Measurements from ENCODE around the gene ARHGAP44. TPM values are rescaled to one million over a fixed set of nuclear protein-coding genes. Genes with fewer than 3 reads are reported as not detected.
"Not testable (repeated sequence)": the region's sequence is repeated elsewhere in the genome, so short reads cannot be mapped to it uniquely, and the experiment has no call there.

ARHGAP44 gene
- total RNA-seq, 1 donor from 2014 or later: 0.20 TPM

DNA sequence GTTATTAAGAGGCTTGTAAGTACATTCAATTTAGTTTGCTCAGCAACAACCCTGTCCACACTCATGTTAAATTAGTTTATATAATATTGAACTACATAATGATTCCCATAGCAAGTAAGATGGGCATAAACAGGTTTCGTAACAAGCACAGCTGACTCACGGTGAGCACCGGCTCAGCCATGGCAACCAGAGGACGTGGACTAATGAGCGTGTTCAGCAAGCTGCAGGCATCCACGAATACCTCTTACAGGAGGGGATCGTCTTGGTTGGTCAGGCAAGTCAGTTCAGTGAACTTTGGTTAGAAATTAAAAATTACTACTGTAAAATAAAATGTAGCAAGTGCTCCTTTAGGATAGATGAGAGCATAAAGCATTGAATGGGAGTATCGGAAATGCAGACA, 170.1 kb downstream of the ARHGAP44 start:
- no peak for DNase-seq (ENCODE audit: low read depth in 2 of 2)

DNA sequence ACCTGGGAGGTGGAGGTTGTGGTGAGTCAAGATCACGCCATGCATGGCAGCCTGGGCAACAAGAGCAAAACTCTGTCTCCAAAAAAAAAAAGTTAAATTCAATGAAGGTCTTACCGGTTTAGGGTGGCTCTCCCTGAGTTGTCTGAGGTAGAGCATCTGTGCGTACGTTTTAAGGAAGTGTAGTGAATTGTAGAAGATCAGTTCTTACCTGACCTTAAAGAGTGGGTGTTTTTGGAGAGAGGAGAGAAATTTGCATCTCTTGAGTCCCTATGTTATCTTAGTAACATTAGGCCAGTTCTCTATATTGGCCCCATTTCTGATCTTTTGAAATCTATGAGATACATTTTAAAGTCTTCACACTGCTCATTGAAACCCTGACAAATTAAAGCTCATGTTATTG, 172.4 kb downstream of the ARHGAP44 start:
- no peak for DNase-seq (ENCODE audit: low read depth in 2 of 2)

DNA sequence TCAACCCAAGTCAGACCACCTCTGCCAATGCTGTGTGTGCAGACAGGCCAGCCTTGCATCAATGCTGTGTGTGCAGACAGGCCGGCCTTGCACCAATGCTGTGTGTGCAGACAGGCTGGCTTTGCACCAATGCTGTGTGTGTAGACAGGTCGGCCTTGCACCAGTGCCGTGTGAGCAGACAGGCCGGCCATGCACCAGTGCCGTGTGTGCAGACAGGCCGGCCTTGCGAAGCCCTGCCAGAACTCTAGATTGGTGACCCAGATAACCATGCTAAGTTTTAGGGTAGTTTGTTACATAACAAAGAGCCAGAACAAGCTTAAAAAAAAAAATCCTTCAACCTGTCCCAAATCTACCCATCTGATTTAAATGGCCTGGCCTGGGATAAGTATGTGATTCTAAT, 174.2 kb downstream of the ARHGAP44 start:
- DNase-seq (ENCODE audit: low read depth in 2 of 2): no peak

GRCh38 chr17:12964162-12964561, 174.9 kb downstream of the ARHGAP44 start:
- no peak for DNase-seq (ENCODE audit: low read depth in 2 of 2)

DNA sequence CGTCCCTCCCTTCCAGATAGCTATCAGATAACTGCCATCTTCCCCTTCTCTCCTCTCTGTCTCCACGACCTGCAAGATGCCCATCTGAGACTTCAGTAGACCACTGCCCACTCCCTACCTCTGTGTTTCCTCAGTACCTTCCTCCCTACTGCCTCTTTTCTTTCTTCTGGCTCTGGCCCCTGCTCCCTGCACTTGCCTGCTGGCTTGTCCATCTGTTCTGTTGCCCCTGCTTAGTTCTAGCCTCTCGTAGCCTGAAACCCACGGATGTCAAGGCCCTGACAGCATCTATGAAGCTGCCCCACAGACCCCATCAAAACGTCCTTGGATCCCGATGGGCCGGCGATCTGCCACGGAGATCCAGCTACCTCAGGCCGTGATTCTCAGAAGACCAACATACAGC, 175.5 kb downstream of the ARHGAP44 start:
- no peak for DNase-seq (ENCODE audit: low read depth in 2 of 2)

- DNase-seq (ENCODE audit: low read depth in 2 of 2): no peak
Measured at GRCh38 chr17:12965988-12966387, 176.7 kb downstream of the ARHGAP44 start.

DNA sequence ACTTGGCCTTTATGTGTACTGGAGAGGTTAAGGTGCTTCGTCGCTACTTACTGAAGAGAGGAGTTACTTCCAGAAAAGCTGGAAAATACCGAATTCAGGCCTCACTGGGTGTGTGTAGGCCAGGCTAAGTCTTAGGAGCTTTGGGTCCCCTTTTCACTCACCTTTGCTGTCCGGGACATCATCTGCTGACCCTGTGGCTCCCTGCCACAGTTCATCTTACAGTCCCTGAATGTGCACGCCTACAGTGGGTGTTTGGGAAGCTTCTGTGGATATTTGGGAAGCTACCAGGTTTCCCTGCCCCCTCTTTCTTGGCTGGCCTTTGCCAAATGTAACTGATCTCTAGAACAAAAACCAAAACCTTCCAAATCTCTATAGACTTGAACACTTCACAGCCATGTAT, 177.1 kb downstream of the ARHGAP44 start:
- DNase-seq (ENCODE audit: low read depth in 2 of 2): no peak

DNA sequence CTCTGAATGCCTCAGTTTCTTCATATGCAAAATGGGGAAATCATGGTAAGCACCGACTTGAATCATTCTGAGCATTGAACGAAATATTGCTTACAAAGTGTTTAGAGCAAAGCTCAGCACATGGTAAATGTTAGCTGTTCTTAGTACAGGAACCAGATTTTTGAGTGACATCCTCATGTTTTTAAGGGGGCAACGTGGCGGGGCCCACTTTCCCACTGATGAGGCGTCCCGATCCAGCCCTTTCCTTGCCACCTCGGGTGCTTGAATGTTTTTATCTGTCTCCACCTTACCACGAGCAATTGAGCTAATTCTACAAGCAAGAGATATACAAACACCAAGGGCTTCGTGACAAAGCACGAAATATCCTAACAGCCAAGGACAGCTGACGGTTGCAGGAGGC, 178.7 kb downstream of the ARHGAP44 start:
- no peak for DNase-seq (ENCODE audit: low read depth in 2 of 2)

GRCh38 chr17:12973496-12974004, 184.3 kb downstream of the ARHGAP44 start:
- DNase-seq (ENCODE audit: low read depth in 2 of 2): no peak

- DNase-seq (ENCODE audit: low read depth in 2 of 2): no peak
Measured at GRCh38 chr17:12974005-12974531, 184.8 kb downstream of the ARHGAP44 start.

GRCh38 chr17:12977008-12977751, 187.9 kb downstream of the ARHGAP44 start:
- no peak for DNase-seq (ENCODE audit: low read depth in 2 of 2)

DNA sequence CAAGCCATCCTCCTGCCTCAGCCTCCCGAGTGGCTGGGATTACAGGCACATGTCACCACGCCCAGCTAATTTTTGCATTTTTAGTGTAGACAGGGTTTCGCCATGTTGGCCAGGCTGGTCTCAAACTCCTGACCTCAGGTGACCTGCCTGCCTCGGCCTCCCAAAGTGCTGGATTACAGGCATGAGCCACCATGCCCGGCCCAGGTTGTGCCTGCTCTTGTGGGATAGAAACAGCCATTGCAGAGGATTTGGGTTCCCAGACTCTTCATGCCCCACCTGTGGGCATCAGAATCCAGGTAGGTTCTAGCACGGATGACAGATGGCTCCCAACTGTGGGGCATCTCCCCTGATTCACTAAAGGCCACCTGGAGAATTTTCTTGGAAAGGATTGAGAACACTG, 189.5 kb downstream of the ARHGAP44 start:
- DNase-seq (ENCODE audit: low read depth in 2 of 2): not testable (repeated sequence)

GRCh38 chr17:12979246-12979645, 189.9 kb downstream of the ARHGAP44 start:
- no peak for DNase-seq (ENCODE audit: low read depth in 2 of 2)

GRCh38 chr17:12979826-12980500, 190.7 kb downstream of the ARHGAP44 start:
- no peak for DNase-seq (ENCODE audit: low read depth in 2 of 2)

- no peak for DNase-seq (ENCODE audit: low read depth in 2 of 2)
Measured at GRCh38 chr17:12982224-12982623, 192.9 kb downstream of the ARHGAP44 start.

DNA sequence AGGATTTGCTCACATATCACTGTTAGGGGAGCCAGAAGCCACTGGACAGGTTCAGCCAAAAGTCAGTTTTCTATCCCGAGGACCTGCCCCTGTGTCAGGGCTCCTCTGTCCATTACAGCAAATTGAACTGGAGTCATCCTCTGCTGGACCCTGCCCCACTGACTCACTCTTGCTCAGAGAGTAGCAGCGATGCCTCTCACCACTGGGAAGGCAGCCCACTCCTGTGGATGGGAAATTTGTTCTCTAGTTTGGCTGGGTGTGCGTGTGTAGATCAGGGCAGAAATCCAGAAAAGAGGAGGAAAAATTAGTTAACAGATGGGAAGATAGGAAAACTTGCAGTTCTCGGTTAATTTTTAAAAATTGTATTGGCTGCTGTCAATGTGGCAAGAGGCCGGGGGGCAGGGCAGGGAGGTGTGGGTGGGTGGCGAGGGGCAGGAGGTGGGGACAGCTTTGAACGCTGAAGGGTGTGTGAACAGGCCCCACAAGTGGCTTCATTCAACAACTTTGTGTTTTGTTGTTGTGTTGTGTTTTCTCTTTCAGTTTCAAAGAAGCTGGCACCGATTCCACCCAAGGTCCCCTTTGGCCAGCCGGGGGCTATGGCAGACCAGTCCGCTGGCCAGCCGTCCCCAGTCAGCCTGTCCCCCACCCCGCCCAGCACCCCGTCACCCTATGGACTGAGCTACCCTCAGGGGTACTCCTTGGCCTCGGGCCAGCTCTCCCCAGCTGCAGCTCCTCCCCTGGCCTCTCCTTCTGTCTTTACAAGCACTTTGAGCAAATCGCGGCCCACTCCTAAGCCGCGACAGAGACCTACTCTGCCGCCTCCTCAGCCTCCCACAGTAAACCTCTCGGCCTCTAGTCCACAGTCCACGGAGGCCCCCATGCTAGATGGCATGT, 194.9 kb downstream of the ARHGAP44 start:
- DNase-seq (ENCODE audit: low read depth in 2 of 2): no peak

DNA sequence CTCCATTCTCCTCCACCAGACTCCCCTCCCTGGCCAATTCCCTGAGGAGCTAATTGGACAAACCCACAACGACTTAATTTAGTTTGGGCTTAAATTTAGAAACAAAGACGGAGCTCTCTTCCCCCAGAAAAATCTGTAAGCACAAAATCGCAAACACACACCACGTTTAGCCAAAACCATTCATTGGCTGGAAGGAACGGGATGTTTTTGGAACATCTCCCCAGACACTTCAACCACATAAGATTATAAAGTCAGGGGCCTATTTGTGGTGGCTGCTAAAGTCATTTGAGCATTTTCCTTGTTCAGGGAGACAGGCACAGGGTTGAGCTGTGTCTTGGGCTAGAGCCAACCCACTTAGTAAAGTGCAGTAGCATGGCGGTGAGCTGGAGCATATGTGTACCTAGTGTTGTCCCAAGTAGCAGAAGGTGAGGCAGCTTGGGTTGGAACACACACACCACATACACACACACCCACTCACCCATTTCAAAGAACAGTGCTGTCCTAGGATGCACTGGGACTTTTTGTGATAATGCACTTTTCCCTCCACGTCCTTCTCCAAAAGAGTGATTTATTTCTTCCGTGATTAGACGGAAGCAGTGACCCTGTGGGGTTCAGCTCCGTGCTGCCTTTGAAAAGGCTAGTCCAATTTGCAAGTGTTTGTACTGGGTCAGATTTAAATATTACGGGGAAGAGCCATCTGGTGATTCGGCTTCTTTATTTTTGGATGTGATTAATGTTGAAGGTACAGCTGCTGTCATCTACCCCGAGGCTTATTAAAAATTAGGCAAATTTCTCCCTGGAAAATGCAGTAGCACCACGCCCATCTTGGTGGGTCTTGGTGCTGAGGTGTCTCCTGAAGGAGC, 196.4 kb downstream of the ARHGAP44 start:
- no peak for DNase-seq (ENCODE audit: low read depth in 2 of 2)

DNA sequence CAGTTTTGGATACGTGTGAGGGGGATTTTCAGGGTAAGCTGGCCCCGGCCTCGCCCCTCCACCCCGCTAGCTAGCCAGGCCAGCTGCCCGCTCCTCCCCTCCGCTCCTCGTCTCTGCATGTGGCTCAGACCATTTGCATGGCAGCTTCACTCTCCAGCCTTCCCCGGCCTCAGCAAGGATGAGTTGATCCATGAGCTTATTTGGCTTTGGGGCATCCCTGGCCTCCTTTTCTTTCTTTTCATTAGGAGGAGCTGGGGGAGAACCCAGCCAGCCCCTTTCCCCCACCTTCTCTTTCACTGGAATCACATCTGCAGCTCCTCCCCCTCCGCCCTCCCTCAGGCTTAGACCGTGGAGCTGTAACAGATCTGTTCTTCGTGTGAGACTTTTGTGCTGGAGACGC, 197.8 kb downstream of the ARHGAP44 start:
- no peak for DNase-seq (ENCODE audit: low read depth in 2 of 2)

DNA sequence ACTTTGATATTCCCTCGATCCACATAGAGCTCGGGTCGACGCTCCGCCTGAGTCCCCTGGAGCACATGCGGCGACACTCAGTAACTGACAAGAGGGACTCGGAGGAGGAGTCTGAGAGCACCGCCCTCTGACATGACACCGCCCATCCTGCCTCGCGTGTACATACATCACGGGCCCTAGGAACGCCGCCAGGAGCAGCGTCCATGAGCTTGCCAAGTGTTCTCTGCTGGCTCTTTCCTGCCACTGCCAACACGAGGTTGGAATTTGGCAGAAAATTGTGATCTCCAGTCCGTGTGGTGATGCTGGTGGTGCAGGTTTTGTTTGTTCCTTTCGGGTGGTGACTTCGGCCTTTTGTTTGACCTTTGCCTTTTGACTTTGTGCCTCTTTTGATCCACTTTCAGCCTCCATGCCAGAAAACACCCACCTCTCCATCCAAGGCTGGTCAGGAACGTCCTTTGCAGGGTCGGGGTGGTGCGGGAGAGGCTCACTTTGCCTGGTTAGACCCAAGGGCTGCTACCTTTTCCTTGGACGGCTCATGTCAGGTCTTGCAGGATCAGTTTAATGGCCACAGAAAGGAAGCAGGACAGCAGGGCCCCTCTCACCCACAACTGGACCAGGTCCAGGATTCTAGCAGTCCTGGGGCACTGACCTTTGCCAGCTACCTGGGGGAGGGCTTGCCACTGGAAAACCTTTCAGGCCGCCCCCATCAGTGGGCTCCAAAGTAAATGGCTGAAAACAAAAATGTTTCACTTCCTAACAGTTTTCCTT, 200.9 kb downstream of the ARHGAP44 start:
- peak in 1 of 2 donors; percentile 78 for DNase-seq (ENCODE audit: low read depth in 2 of 2)

GRCh38 chr17:12990926-12991325, 201.6 kb downstream of the ARHGAP44 start:
- DNase-seq (ENCODE audit: low read depth in 2 of 2): no peak

Data from lung microvascular endothelial cell (primary cell).